ENCODE measurements around the gene COMMD9.

The COMMD9 gene

DNA sequence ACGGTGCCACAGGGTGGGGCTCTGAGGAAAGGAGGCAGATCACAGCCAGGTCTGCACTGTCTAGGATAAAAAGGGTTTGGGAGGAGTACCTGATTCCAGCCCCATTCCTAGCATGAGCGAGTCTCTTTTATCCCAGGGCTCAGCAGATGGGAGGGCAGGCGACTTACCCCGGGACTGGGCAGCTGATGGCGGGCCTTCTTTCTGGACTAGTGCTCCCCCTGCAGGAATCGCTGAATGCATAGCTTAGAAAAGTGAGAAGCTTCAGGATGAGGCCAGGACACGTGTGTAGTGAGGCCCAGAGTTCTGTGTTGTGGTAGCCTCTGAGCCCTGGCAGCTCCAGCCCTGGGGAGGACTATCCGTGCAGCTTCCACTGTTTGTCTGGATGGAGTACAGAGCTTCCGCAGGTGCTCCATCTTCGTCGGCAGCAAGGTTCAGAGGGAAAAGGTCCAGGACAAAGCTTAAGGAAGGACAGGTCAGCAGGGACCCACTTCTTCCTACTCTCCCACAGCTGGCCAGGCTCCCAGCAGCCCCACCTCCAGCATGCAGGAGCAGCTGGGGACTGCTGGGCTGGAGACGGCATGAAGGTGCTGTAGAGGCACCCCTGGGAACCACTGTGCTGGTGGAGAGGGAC, 30.4 kb downstream of the COMMD9 start:
- peak; percentile 68 for DNase-seq (ENCODE audit: low read depth, low spot score)
- in situ Hi-C loops (cut with HindIII; ENCODE audit: low sequenced_read_pairs), result loop anchor here (25.0 kb wide), 1 partner anchor 622 kb away; no protein-coding TSS in a partner anchor
- TF ChIP-seq, protein P1, sequence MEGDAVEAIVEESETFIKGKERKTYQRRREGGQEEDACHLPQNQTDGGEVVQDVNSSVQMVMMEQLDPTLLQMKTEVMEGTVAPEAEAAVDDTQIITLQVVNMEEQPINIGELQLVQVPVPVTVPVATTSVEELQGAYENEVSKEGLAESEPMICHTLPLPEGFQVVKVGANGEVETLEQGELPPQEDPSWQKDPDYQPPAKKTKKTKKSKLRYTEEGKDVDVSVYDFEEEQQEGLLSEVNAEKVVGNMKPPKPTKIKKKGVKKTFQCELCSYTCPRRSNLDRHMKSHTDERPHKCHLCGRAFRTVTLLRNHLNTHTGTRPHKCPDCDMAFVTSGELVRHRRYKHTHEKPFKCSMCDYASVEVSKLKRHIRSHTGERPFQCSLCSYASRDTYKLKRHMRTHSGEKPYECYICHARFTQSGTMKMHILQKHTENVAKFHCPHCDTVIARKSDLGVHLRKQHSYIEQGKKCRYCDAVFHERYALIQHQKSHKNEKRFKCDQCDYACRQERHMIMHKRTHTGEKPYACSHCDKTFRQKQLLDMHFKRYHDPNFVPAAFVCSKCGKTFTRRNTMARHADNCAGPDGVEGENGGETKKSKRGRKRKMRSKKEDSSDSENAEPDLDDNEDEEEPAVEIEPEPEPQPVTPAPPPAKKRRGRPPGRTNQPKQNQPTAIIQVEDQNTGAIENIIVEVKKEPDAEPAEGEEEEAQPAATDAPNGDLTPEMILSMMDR (IDR thresholded peaks at IDR 0.05; ENCODE audit: low read depth, low read length), result peak; percentile 83
- H3K4me3 ChIP-seq (ENCODE audit: low read depth, low read length), result no peak overlapping the region

DNA sequence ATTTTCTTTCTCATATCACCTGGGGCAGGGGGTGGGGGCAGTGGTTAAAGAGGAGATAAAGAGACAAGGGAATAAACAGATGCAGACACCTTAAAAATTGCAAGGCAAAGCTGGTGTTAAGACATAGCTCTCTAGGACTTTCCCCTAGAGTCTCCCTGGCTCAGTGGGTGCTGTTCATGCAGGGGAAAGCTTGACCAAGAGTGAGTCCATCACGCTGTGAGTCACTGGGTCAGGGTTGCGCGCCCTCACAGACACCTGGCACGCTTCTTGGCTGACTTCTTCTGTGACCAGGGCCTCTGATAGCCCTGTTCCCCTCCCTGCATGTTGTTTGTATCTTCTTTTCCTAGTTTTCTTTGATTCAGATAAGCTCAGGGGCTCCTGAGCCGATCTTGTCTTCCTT, 31.9 kb downstream of the COMMD9 start:
- H3K4me3 ChIP-seq (ENCODE audit: low read depth, low read length), result no peak overlapping the region
- no peak for DNase-seq (ENCODE audit: low read depth, low spot score)
- in situ Hi-C loops (cut with HindIII; ENCODE audit: low sequenced_read_pairs), result loop anchor here (25.0 kb wide), 1 partner anchor 620 kb away; no protein-coding TSS in a partner anchor
- TF ChIP-seq, protein P1 (IDR thresholded peaks at IDR 0.05; ENCODE audit: low read depth, low read length), result no peak

DNA sequence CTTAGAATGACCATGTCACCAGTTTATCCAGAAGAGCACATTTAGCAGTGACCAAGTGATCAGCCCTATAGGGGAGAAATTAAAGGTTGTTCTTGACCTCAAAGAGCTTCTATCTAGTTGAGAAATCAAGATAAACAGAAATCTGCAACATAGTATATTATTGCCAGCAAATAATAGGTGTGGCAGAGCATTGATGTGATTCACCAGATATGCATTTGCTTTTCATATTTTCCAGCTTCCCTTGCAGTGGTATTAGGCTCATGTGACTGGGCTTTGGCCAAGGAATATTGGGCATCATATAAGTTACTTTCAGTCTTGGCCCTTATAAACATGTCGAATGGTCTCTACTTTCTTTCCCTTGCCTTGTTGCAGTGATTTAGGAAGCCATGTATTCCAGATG, 34.5 kb downstream of the COMMD9 start:
- TF ChIP-seq, protein P1 (IDR thresholded peaks at IDR 0.05; ENCODE audit: low read depth, low read length), result no peak
- no peak overlapping the region for H3K4me3 ChIP-seq (ENCODE audit: low read depth, low read length)
- in situ Hi-C loops (cut with HindIII; ENCODE audit: low sequenced_read_pairs), result loop anchor here (25.0 kb wide), 1 partner anchor 617 kb away; no protein-coding TSS in a partner anchor
- DNase-seq (ENCODE audit: low read depth, low spot score), result no peak

DNA sequence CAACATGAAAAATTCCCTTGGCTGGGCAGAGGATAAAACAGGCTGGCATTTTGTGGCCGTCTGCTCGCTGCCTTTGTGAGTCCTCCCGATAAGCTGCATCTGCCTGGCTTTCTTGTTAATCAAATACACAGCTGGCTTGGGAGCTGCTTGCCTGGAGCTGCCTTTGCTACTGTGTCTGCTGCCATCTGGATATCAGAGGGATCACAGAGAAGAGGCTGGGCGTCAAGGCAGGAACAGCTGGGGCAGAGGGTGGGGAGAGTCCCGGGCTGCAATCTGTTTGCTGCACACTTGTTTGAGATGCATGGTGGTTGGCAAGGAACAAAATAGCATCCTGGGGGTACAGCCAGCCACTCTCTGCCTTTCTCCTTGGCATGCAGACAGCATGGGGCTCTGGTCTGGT, 36.0 kb downstream of the COMMD9 start:
- DNase-seq (ENCODE audit: low read depth, low spot score), result no peak
- no peak overlapping the region for H3K4me3 ChIP-seq (ENCODE audit: low read depth, low read length)
- in situ Hi-C loops (cut with HindIII; ENCODE audit: low sequenced_read_pairs), result loop anchor here (25.0 kb wide), 1 partner anchor 616 kb away; no protein-coding TSS in a partner anchor
- TF ChIP-seq, protein P1 (IDR thresholded peaks at IDR 0.05; ENCODE audit: low read depth, low read length), result no peak

DNA sequence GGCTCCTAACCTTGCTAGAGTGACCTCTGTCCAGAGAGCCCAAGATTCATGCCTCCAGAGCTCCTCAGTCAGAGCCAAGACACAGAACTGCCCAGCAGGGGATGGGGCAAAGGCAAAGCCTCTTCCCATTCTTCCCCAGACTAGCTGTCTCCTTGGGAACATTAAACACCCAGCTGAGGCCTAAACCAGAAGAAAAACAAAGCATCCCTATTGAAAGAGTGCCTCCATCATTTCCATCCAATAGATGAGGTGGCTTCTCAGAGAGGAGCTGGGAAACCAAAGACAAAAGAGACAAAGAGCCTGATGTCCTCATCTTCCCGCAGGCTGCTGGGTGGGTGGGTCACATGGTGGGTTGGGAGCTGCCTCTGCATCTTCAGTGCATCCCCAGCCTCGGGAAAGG, 37.4 kb downstream of the COMMD9 start:
- TF ChIP-seq, protein P1 (IDR thresholded peaks at IDR 0.05; ENCODE audit: low read depth, low read length), result no peak
- no peak for DNase-seq (ENCODE audit: low read depth, low spot score)
- in situ Hi-C loops (cut with HindIII; ENCODE audit: low sequenced_read_pairs), result loop anchor here (25.0 kb wide), 1 partner anchor 615 kb away; no protein-coding TSS in a partner anchor
- H3K4me3 ChIP-seq (ENCODE audit: low read depth, low read length), result no peak overlapping the region

DNA sequence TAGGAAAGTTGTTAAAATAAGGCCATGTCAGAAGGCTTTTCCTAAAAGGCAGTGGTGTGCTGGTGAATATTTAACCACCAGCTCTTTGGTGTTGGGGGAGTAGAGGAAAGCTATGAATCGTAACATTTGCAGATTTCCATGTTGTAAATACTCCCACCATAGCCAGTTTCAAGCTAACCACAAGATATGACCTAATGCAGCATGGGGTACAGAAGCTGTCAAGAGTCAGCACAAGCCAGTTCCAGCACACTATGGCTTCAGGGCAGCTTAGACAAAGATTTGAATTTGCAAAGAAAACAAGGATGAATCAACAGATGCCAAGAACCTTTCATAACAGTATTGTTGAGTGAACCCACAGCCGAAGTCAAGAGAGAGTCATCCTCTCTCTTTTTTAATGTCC, 40.0 kb downstream of the COMMD9 start:
- TF ChIP-seq, protein P1 (IDR thresholded peaks at IDR 0.05; ENCODE audit: low read depth, low read length), result no peak
- peak; percentile 80 for DNase-seq (ENCODE audit: low read depth, low spot score)
- H3K4me3 ChIP-seq (ENCODE audit: low read depth, low read length), result no peak overlapping the region
- in situ Hi-C loops (cut with HindIII; ENCODE audit: low sequenced_read_pairs), result no loop called here
